Neural cell (in vitro differentiated cells): Measurements from ENCODE around the gene TIAM2. TPM values are rescaled to one million over a fixed set of nuclear protein-coding genes. Genes with fewer than 3 reads are reported as not detected.
"Not testable (repeated sequence)": the region's sequence is repeated elsewhere in the genome, so short reads cannot be mapped to it uniquely, and the experiment has no call there.

Experiments
- H2AFZ ChIP-seq: fragments of 200-600, 300-800 bp; sonication (generic), shearing (Covaris generic); 2 replicates; pipeline ENCODE4 v1.6.0; 2014; ENCODE audit warnings: low read depth, mild to moderate bottlenecking, antibody characterized with exemption, low read length, moderate library complexity
- H3F3A ChIP-seq: fragments of 200-600 bp; shearing (Covaris generic); 2 replicates; pipeline ENCODE4 v1.6.1; 2016; ENCODE audit warnings: mild to moderate bottlenecking, moderate library complexity, mixed read lengths, antibody characterized with exemption, low read length; ENCODE audit not compliant: insufficient read depth, poor library complexity, severe bottlenecking
- H3K27ac ChIP-seq: fragments of 200-600, 300-800 bp; sonication (generic), shearing (Covaris generic); 2 replicates; pipeline ENCODE4 v1.5.1; 2014; ENCODE audit warnings: mild to moderate bottlenecking, low read length, moderate library complexity
- H3K27me3 ChIP-seq: fragments of 300-800, 200-600 bp; sonication (generic), shearing (Covaris generic); 2 replicates; pipeline ENCODE4 v1.6.0; 2014; ENCODE audit warnings: mild to moderate bottlenecking, low read depth, low read length, moderate library complexity; ENCODE audit not compliant: insufficient read depth
- H3K36me3 ChIP-seq: fragments of 300-800, 200-600 bp; sonication (generic), shearing (Covaris generic); 2 replicates; pipeline ENCODE4 v1.5.1; 2014; ENCODE audit warnings: mild to moderate bottlenecking, antibody characterized with exemption, low read length, moderate library complexity; ENCODE audit not compliant: insufficient read depth
- H3K4me2 ChIP-seq: fragments of 300-800, 200-600 bp; sonication (generic), shearing (Covaris generic); 2 replicates; pipeline ENCODE4 v1.6.0; 2014; ENCODE audit warnings: mild to moderate bottlenecking, low read length
- H3K4me3 ChIP-seq: fragments of 300-800, 200-600 bp; sonication (generic), shearing (Covaris generic); 2 replicates; pipeline ENCODE4 v1.5.1; 2014; ENCODE audit warnings: mild to moderate bottlenecking, low read length, moderate library complexity
- H3K79me2 ChIP-seq: fragments of 200-600 bp; shearing (Covaris generic); replicated peaks from 2 replicates; pipeline ENCODE4 v1.6.0; 2014; ENCODE audit warnings: mild to moderate bottlenecking, low read length, moderate library complexity; ENCODE audit not compliant: insufficient read depth
- H3K9ac ChIP-seq: fragments of 300-800, 200-600 bp; sonication (generic), shearing (Covaris generic); 2 replicates; pipeline ENCODE4 v1.6.1; 2016; ENCODE audit warnings: mild to moderate bottlenecking, low read length, mixed read lengths
- H3K9me2 ChIP-seq: fragments of 200-600 bp; shearing (Covaris generic); 2 replicates; pipeline ENCODE4 v1.6.1; 2016; ENCODE audit warnings: mild to moderate bottlenecking, low read length, mixed read lengths; ENCODE audit not compliant: insufficient read depth
- H3K9me3 ChIP-seq: fragments of 200-600, 300-800 bp; sonication (generic), shearing (Covaris generic); 2 replicates; pipeline ENCODE4 v1.6.1; 2016; ENCODE audit warnings: mild to moderate bottlenecking, mixed run types, low read length, moderate library complexity, mixed read lengths
- H4K20me1 ChIP-seq: fragments of 200-600 bp; shearing (Covaris generic); 2 replicates; pipeline ENCODE4 v1.6.1; 2016; ENCODE audit warnings: mild to moderate bottlenecking, mixed run types; ENCODE audit not compliant: insufficient read depth
- EP300 ChIP-seq: fragments of 450-650 bp; conservative IDR thresholded peaks from 2 replicates; pipeline ENCODE4 v1.6.1; 2014; ENCODE audit warnings: antibody characterized with exemption, mild to moderate bottlenecking, moderate library complexity; ENCODE audit not compliant: poor library complexity, severe bottlenecking
- EZH2 ChIP-seq: fragments of 200-600, 300-800 bp; shearing (Covaris generic), sonication (generic); IDR thresholded peaks from 2 replicates; pipeline ENCODE4 v1.6.1; 2014; ENCODE audit warnings: antibody characterized with exemption, low read length, borderline replicate concordance, mild to moderate bottlenecking; ENCODE audit not compliant: insufficient read depth, poor library complexity, severe bottlenecking
- MXI1 ChIP-seq: fragments of 450-650 bp; conservative IDR thresholded peaks from 2 replicates; pipeline ENCODE4 v1.6.1; 2014; ENCODE audit warnings: antibody characterized with exemption, mild to moderate bottlenecking; ENCODE audit not compliant: poor library complexity, severe bottlenecking
- POLR2AphosphoS5 ChIP-seq: IDR thresholded peaks from 2 replicates; pipeline ENCODE4 v1.6.1; 2012
- RAD21 ChIP-seq: fragments of 450-650 bp; conservative IDR thresholded peaks from 2 replicates; pipeline ENCODE4 v1.6.1; 2014; ENCODE audit warnings: antibody characterized with exemption, mild to moderate bottlenecking, moderate library complexity
- SMC3 ChIP-seq: fragments of 450-650 bp; conservative IDR thresholded peaks from 2 replicates; pipeline ENCODE4 v1.6.1; 2014; ENCODE audit warnings: antibody characterized with exemption, mild to moderate bottlenecking, moderate library complexity; ENCODE audit not compliant: poor library complexity
- TAF1 ChIP-seq: IDR thresholded peaks from 2 replicates; pipeline ENCODE4 v1.6.1; 2012; ENCODE audit warnings: low read depth
- polyA plus RNA-seq: library from polyadenylated mRNA; depleted of rRNA; stranded (reverse); fragments of >200 nt; gene quantifications from 2 replicates; pipeline ENCODE4 v1.2.3, GENCODE V29; 2014
- TF ChIP-seq, protein P1 (sequence below): IDR thresholded peaks from 2 replicates; pipeline ENCODE4 v1.6.1; 2012; ENCODE audit warnings: borderline replicate concordance
- TF ChIP-seq, protein P2 (sequence below): fragments of 450-650 bp; IDR thresholded peaks from 2 replicates; pipeline ENCODE4 v1.5.1; 2014; ENCODE audit warnings: antibody characterized with exemption, mild to moderate bottlenecking, moderate library complexity; ENCODE audit not compliant: poor library complexity, severe bottlenecking

TIAM2 gene
- polyA plus RNA-seq, 1 donor from 2014 or later = 73.3 TPM

DNA sequence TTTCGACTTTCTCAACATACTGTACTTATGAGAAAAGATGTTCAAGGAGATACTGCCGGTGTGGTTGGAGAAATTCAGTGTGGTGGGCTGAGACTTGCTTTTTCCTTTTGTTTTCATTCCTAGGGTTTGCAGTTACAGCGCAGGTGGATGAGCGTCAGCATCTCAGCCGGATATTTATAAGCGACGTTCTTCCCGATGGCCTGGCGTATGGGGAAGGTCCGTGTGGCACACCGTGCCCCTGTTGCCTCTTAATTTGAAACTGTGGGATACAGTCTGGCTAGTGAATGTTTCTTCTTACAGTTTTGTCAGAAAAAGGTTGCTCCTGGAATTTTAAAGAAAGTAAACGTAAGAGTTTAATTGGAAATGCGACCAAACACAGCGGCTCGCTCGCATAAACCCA is 187.0 kb downstream of the TIAM2 start:
- TF ChIP-seq POLR2AphosphoS5 (no peak), MXI1 (no peak), EP300 (no peak), SMC3 (no peak), RAD21 (no peak), TAF1 (no peak), EZH2 (no peak)
- TF ChIP-seq, protein P1, sequence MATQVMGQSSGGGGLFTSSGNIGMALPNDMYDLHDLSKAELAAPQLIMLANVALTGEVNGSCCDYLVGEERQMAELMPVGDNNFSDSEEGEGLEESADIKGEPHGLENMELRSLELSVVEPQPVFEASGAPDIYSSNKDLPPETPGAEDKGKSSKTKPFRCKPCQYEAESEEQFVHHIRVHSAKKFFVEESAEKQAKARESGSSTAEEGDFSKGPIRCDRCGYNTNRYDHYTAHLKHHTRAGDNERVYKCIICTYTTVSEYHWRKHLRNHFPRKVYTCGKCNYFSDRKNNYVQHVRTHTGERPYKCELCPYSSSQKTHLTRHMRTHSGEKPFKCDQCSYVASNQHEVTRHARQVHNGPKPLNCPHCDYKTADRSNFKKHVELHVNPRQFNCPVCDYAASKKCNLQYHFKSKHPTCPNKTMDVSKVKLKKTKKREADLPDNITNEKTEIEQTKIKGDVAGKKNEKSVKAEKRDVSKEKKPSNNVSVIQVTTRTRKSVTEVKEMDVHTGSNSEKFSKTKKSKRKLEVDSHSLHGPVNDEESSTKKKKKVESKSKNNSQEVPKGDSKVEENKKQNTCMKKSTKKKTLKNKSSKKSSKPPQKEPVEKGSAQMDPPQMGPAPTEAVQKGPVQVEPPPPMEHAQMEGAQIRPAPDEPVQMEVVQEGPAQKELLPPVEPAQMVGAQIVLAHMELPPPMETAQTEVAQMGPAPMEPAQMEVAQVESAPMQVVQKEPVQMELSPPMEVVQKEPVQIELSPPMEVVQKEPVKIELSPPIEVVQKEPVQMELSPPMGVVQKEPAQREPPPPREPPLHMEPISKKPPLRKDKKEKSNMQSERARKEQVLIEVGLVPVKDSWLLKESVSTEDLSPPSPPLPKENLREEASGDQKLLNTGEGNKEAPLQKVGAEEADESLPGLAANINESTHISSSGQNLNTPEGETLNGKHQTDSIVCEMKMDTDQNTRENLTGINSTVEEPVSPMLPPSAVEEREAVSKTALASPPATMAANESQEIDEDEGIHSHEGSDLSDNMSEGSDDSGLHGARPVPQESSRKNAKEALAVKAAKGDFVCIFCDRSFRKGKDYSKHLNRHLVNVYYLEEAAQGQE = no peak
- TF ChIP-seq, protein P2, sequence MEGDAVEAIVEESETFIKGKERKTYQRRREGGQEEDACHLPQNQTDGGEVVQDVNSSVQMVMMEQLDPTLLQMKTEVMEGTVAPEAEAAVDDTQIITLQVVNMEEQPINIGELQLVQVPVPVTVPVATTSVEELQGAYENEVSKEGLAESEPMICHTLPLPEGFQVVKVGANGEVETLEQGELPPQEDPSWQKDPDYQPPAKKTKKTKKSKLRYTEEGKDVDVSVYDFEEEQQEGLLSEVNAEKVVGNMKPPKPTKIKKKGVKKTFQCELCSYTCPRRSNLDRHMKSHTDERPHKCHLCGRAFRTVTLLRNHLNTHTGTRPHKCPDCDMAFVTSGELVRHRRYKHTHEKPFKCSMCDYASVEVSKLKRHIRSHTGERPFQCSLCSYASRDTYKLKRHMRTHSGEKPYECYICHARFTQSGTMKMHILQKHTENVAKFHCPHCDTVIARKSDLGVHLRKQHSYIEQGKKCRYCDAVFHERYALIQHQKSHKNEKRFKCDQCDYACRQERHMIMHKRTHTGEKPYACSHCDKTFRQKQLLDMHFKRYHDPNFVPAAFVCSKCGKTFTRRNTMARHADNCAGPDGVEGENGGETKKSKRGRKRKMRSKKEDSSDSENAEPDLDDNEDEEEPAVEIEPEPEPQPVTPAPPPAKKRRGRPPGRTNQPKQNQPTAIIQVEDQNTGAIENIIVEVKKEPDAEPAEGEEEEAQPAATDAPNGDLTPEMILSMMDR = no peak
- no peaks in the 10 kb centered on the region for H3F3A ChIP-seq
- H3K9me2 ChIP-seq = no peaks in the 10 kb centered on the region
- H2AFZ ChIP-seq = no peak overlapping the region
- H4K20me1 ChIP-seq = no peaks in the 10 kb centered on the region
- H3K27me3 ChIP-seq = no peaks in the 10 kb centered on the region
- H3K36me3 ChIP-seq = no peaks in the 10 kb centered on the region
- H3K4me2 ChIP-seq = no peak overlapping the region
- H3K9me3 ChIP-seq = no peaks in the 10 kb centered on the region
- H3K79me2 ChIP-seq = no peaks in the 10 kb centered on the region
- no peak overlapping the region for H3K27ac ChIP-seq
- no peak overlapping the region for H3K9ac ChIP-seq
- H3K4me3 ChIP-seq = no peak overlapping the region

DNA sequence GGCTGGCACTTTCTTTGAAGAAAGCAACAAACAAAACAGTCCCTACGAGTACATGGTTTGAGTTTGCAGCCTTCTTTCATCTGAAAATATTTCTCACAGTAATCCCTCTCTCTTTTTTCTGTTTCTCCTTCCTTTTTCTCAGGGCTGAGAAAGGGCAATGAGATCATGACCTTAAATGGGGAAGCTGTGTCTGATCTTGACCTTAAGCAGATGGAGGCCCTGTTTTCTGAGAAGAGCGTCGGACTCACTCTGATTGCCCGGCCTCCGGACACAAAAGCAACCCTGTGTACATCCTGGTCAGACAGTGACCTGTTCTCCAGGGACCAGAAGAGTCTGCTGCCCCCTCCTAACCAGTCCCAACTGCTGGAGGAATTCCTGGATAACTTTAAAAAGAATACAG is 188.0 kb downstream of the TIAM2 start:
- Histone ChIP-seq H3K79me2 (no peaks in the 10 kb centered on the region), H2AFZ (no peak overlapping the region), H3K4me2 (no peak overlapping the region), H3F3A (no peaks in the 10 kb centered on the region), H4K20me1 (no peaks in the 10 kb centered on the region), H3K4me3 (no peak overlapping the region), H3K27me3 (no peaks in the 10 kb centered on the region), H3K9me2 (no peaks in the 10 kb centered on the region), H3K9ac (no peak overlapping the region), H3K36me3 (no peaks in the 10 kb centered on the region), H3K27ac (no peak overlapping the region), H3K9me3 (no peaks in the 10 kb centered on the region)
- TF ChIP-seq POLR2AphosphoS5 (no peak), SMC3 (no peak), MXI1 (no peak), TAF1 (no peak), RAD21 (no peak), EZH2 (no peak), EP300 (no peak)
- TF ChIP-seq, protein P2 = no peak
- TF ChIP-seq, protein P1 = no peak

DNA sequence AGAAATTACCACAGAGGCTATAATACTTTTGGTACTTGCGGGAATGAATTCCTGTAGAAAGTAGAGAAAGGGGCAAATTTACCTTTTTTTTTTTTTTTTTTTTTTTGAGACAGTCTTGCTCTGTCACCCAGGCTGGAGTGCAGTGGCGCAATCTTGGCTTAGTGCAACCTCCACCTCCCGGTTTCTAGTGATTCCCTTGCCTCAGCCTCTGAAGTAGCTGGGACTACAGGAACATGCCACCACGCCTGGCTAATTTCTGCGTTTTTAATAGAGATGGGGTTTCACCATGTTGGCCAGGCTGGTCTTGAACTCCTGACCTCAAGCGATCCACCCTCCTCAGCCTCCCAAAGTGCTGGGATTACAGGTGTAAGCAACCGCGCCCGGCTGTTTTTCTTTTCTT is 189.9 kb downstream of the TIAM2 start:
- H3K79me2 ChIP-seq, H3K9me2 ChIP-seq, H3K36me3 ChIP-seq, H4K20me1 ChIP-seq, H3K27me3 ChIP-seq, H3K9me3 ChIP-seq, H3K4me3 ChIP-seq, H3F3A ChIP-seq, H3K9ac ChIP-seq, H2AFZ ChIP-seq, H3K27ac ChIP-seq, H3K4me2 ChIP-seq: not testable (repeated sequence)
